Endothelial cell of umbilical vein (primary cell): ENCODE measurements around the gene PSMD13. TPM values are rescaled to one million over a fixed set of nuclear protein-coding genes. Genes with fewer than 3 reads are reported as not detected.

ENCODE experiments used
- BruUV-seq: library from RNA; stranded (reverse); fragments of 400-500 nt; replicated peaks from 2 replicates; lab custom pipeline; 2021; lab: Mats Ljungman, UMichigan
- CTCF ChIA-PET: fragments of 300-600, 350-600 bp; sonication (Branson Sonifier 250); formaldehyde crosslinking; loops from one replicate; lab custom pipeline; 2021; ENCODE audit warnings: antibody characterized with exemption, inconsistent platforms; lab: Charles Lee
- POLR2A ChIA-PET: fragments of 300-600, 350-600 bp; sonication (Branson Sonifier 250); formaldehyde crosslinking; loops from one replicate; lab custom pipeline; 2021; ENCODE audit warnings: antibody characterized with exemption, inconsistent platforms; lab: Charles Lee
- DNase-seq: peaks from one replicate; pipeline ENCODE4 v3.0.0-alpha.2; 2011; ENCODE audit warnings: low read depth, low spot score
- FAIRE-seq: peaks from 2 replicates; lab custom pipeline; 2011; peaks lifted over from hg19 to GRCh38; lab: Jason Lieb, UNC
- H2AFZ ChIP-seq: 2 replicates; pipeline ENCODE4 v1.6.0; 2012; ENCODE audit warnings: low read depth, low read length, control low read depth, inconsistent platforms
- H3K27ac ChIP-seq: 2 replicates; pipeline ENCODE4 v1.5.1; 2011; ENCODE audit warnings: low read depth, mild to moderate bottlenecking, control low read depth, low read length, moderate library complexity; ENCODE audit not compliant: insufficient read depth
- H3K27me3 ChIP-seq, 2 experiments: 2 replicates each; pipeline versions ENCODE4 v1.6.0 to v1.6.1; 2011; ENCODE audit warnings: low read length in 2 of 2, mixed read lengths in 1 of 2; ENCODE audit not compliant: control insufficient read depth in 2 of 2, insufficient read depth in 2 of 2
- H3K36me3 ChIP-seq, 2 experiments: 2 replicates in 1 of 2; 3 replicates in 1 of 2; pipeline ENCODE4 v1.5.1; 2011; ENCODE audit warnings: low read length in 2 of 2, mild to moderate bottlenecking in 1 of 2, moderate library complexity in 1 of 2; ENCODE audit not compliant: control insufficient read depth in 2 of 2, insufficient read depth in 2 of 2; ENCODE audit errors: extremely low read depth in 1 of 2
- H3K4me1 ChIP-seq: 3 replicates; pipeline ENCODE4 v1.5.1; 2011; ENCODE audit warnings: mild to moderate bottlenecking, low read length; ENCODE audit not compliant: control insufficient read depth, insufficient read depth; ENCODE audit errors: extremely low read depth
- H3K4me2 ChIP-seq: 2 replicates; pipeline ENCODE4 v1.6.1; 2011; ENCODE audit warnings: low read length, control low read depth, mixed read lengths; ENCODE audit not compliant: insufficient read depth
- H3K4me3 ChIP-seq, 3 experiments: fragments of 200-600 bp in 1 of 3; sonication (generic), shearing (Covaris generic) in 1 of 3; replicated peaks in 1 of 3; 2 replicates each; pipeline ENCODE4 v1.5.1; 2011 to 2016; ENCODE audit warnings: control low read depth in 3 of 3, low read length in 3 of 3, mild to moderate bottlenecking in 2 of 3, inconsistent platforms in 1 of 3, low read depth in 1 of 3, moderate library complexity in 1 of 3; ENCODE audit not compliant: insufficient read depth in 1 of 3
- H3K79me2 ChIP-seq: 2 replicates; pipeline ENCODE4 v1.6.0; 2012; ENCODE audit warnings: low read length, inconsistent platforms; ENCODE audit not compliant: control insufficient read depth, insufficient read depth
- H3K9ac ChIP-seq: replicated peaks from 2 replicates; pipeline ENCODE3; 2011; ENCODE audit warnings: low read length, control low read depth; ENCODE audit not compliant: insufficient read depth; ENCODE audit errors: extremely low read depth
- H3K9me1 ChIP-seq: replicated peaks from 3 replicates; pipeline ENCODE4 v1.6.0; 2011; ENCODE audit warnings: mild to moderate bottlenecking, low read length; ENCODE audit not compliant: control insufficient read depth, insufficient read depth; ENCODE audit errors: extremely low read depth
- H3K9me3 ChIP-seq: replicated peaks from 2 replicates; pipeline ENCODE4 v1.5.1; 2012; ENCODE audit warnings: low read length, inconsistent platforms; ENCODE audit not compliant: control insufficient read depth, insufficient read depth
- H4K20me1 ChIP-seq: replicated peaks from 2 replicates; pipeline ENCODE3; 2011; ENCODE audit warnings: mild to moderate bottlenecking, low read length; ENCODE audit not compliant: control insufficient read depth, insufficient read depth; ENCODE audit errors: extremely low read depth
- CTCF ChIP-seq, 2 donors: IDR thresholded peaks; 1 replicate in 1 of 2; 2 replicates in 1 of 2; pipeline ENCODE4 v1.5.1; 2011; ENCODE audit warnings: low read length in 2 of 2, mild to moderate bottlenecking in 2 of 2, moderate library complexity in 2 of 2, control low read depth in 1 of 2, inconsistent platforms in 1 of 2, low read depth in 1 of 2; ENCODE audit not compliant: insufficient read depth in 1 of 2; ENCODE audit errors: extremely low read depth in 1 of 2
- EZH2 ChIP-seq: IDR thresholded peaks from 2 replicates; pipeline ENCODE4 v1.6.1; 2012; ENCODE audit warnings: borderline replicate concordance, low read depth, mild to moderate bottlenecking, moderate library complexity, low read length, inconsistent platforms; ENCODE audit not compliant: severe bottlenecking
- FOS ChIP-seq: IDR thresholded peaks from 2 replicates; pipeline ENCODE4 v1.6.1; 2011; ENCODE audit warnings: mild to moderate bottlenecking, low read length, moderate library complexity, borderline replicate concordance; ENCODE audit not compliant: insufficient read depth
- GATA2 ChIP-seq: IDR thresholded peaks from 2 replicates; pipeline ENCODE4 v1.7.0; 2011; ENCODE audit warnings: low read depth, mild to moderate bottlenecking, moderate library complexity, mixed read lengths, low read length; ENCODE audit not compliant: insufficient read length, insufficient read depth
- JUN ChIP-seq: IDR thresholded peaks from 2 replicates; pipeline ENCODE4 v1.6.1; 2011; ENCODE audit warnings: borderline replicate concordance, low read depth; ENCODE audit not compliant: insufficient read length, insufficient read depth
- MAX ChIP-seq: IDR thresholded peaks from 2 replicates; pipeline ENCODE4 v1.6.1; 2011; ENCODE audit not compliant: insufficient read depth, insufficient read length
- MYC ChIP-seq: IDR thresholded peaks from one replicate; pipeline ENCODE4 v1.6.1; 2011; ENCODE audit warnings: mild to moderate bottlenecking, low read depth, low read length
- POLR2A ChIP-seq: IDR thresholded peaks from 2 replicates; pipeline ENCODE4 v1.6.1; 2012; ENCODE audit warnings: low read depth, mild to moderate bottlenecking, control low read depth, low read length
- POLR2AphosphoS5 ChIP-seq: IDR thresholded peaks from 2 replicates; pipeline ENCODE4 v1.6.1; 2012; ENCODE audit warnings: low read depth, mild to moderate bottlenecking, control low read depth, low read length, moderate library complexity; ENCODE audit not compliant: insufficient read depth
- dilution Hi-C: fragments of 300-500 bp; cut with MboI; formaldehyde crosslinking; loops from one replicate; pipeline ENCODE4 v1.15.0; 2019; ENCODE audit warnings: low sequenced_read_pairs; ENCODE audit not compliant: extremely low pct_ligation_motif_present
- intact Hi-C: fragments of 100-400 bp; cut with micrococcal nuclease; formaldehyde crosslinking; loops from one replicate; pipeline ENCODE4 v1.10.0; 2022
- polyA plus RNA-seq, 4 experiments: library from polyadenylated mRNA; depleted of rRNA in 3 of 4; stranded (reverse) in 3 of 4; unstranded in 1 of 4; fragments of >200 nt; gene quantifications; 2 replicates each; pipeline versions ENCODE4 v1.2.1 to v1.2.3, GENCODE V29; 2011 to 2012; ENCODE audit warnings: missing spikeins in 1 of 4
- total RNA-seq: library from RNA; stranded (reverse); gene quantifications from 2 replicates; pipeline ENCODE4 v1.2.3, GENCODE V29; 2021

The PSMD13 gene
- total and polyA plus RNA-seq, 2 donors (not counting 3 experiments of a cell fraction or from before 2014, with no cell fraction given), result 168 to 214 TPM

- Histone ChIP-seq H3K36me3 (no peaks in the 10 kb centered on the region), H3K27me3 (peaks cover 36 to 37% of the 10 kb centered on the region in 2 experiments), H3K79me2 (no peaks in the 10 kb centered on the region), H3K9me1 (no peaks in the 10 kb centered on the region), H4K20me1 (no peaks in the 10 kb centered on the region), H3K4me3 (no peak overlapping the region), H3K9me3 (no peaks in the 10 kb centered on the region), H3K4me1 (peaks cover 3% of the 10 kb centered on the region), H3K27ac (no peak overlapping the region), H2AFZ (no peak overlapping the region), H3K4me2 (no peak overlapping the region), H3K9ac (no peak overlapping the region)
- ChIA-PET POLR2A (no interaction called here), CTCF (interaction anchor here (1.2 to 1.4 kb wide), 2 partner anchors 24 to 32 kb away, joined by 3 read pairs; no protein-coding TSS in a partner anchor)
- intact Hi-C loops (no loop called here), dilution Hi-C loops (no loop called here)
- TF ChIP-seq MYC (no peak), POLR2A (no peak), CTCF (IDR thresholded peaks at IDR 0.05; ENCODE audit: extremely low read depth in 1 of 2, insufficient read depth in 1 of 2, low read depth in 1 of 2, low read length in 2 of 2) (no peak), FOS (no peak), MAX (no peak), EZH2 (no peak), JUN (no peak), GATA2 (no peak), POLR2AphosphoS5 (no peak)
- no TSS peak for BruUV-seq
- DNase-seq (no peak), FAIRE-seq (no peak)
These were observed 47.6 kb downstream of the PSMD13 start for GRCh38 chr11:284105-285020.
